Ishikawa (cell line): ENCODE measurements around the gene TRIP10.

Experiments used
- CREB1 ChIP-seq: IDR thresholded peaks from 2 replicates; pipeline ENCODE4 v1.6.1; 2012; ENCODE audit warnings: low read depth
- EGR1 ChIP-seq: IDR thresholded peaks from 2 replicates; pipeline ENCODE4 v1.6.1; 2012
- EP300 ChIP-seq: IDR thresholded peaks from 2 replicates; pipeline ENCODE4 v1.6.1; 2012; ENCODE audit warnings: borderline replicate concordance
- FOXM1 ChIP-seq: IDR thresholded peaks from 2 replicates; pipeline ENCODE4 v1.6.1; 2012; ENCODE audit warnings: low read depth, borderline replicate concordance
- RAD21 ChIP-seq: IDR thresholded peaks from 2 replicates; pipeline ENCODE4 v1.6.1; 2012; ENCODE audit warnings: low read depth
- REST ChIP-seq: IDR thresholded peaks from 2 replicates; pipeline ENCODE4 v1.6.1; 2012; ENCODE audit warnings: low read depth, mild to moderate bottlenecking
- TAF1 ChIP-seq: IDR thresholded peaks from 2 replicates; pipeline ENCODE4 v1.6.1; 2012; ENCODE audit warnings: low read depth, mild to moderate bottlenecking
- TCF12 ChIP-seq: IDR thresholded peaks from 2 replicates; pipeline ENCODE4 v1.6.1; 2012; ENCODE audit warnings: low read depth
- TEAD4 ChIP-seq: IDR thresholded peaks from 2 replicates; pipeline ENCODE4 v1.6.1; 2012
- YY1 ChIP-seq: IDR thresholded peaks from 2 replicates; pipeline ENCODE4 v1.6.1; 2012; ENCODE audit warnings: low read depth
- ZBTB7A ChIP-seq: IDR thresholded peaks from 2 replicates; pipeline ENCODE4 v1.6.1; 2012; ENCODE audit warnings: low read depth
- TF ChIP-seq, protein P1 (sequence below): IDR thresholded peaks from 2 replicates; pipeline ENCODE4 v1.6.1; 2012
- TF ChIP-seq, protein P2 (sequence below): IDR thresholded peaks from 2 replicates; pipeline ENCODE4 v1.6.1; 2012

GRCh38 chr19:6743066-6743465 lies 3.6 kb downstream of the TRIP10 start:
- TF ChIP-seq REST (no peak), EP300 (no peak), TAF1 (no peak), RAD21 (no peak), CREB1 (no peak), EGR1 (no peak), YY1 (no peak), TEAD4 (no peak), FOXM1 (no peak), TCF12 (no peak), ZBTB7A (no peak)
- TF ChIP-seq, protein P1, sequence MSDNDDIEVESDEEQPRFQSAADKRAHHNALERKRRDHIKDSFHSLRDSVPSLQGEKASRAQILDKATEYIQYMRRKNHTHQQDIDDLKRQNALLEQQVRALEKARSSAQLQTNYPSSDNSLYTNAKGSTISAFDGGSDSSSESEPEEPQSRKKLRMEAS = no peak
- TF ChIP-seq, protein P2, sequence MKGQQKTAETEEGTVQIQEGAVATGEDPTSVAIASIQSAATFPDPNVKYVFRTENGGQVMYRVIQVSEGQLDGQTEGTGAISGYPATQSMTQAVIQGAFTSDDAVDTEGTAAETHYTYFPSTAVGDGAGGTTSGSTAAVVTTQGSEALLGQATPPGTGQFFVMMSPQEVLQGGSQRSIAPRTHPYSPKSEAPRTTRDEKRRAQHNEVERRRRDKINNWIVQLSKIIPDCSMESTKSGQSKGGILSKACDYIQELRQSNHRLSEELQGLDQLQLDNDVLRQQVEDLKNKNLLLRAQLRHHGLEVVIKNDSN = no peak
